Stimulated activated CD8-positive, alpha-beta memory T cell treated with anti-CD3 and anti-CD28 coated beads, Interleukin-2, amount 100 ng/mL, for 1 hour (primary cell): ENCODE results near the gene HMGCS2.

Experiments
- DNase-seq, 2 donors: peaks; one replicate each; pipeline ENCODE4 v3.0.0-alpha.2; 2020; ENCODE audit warnings: low read depth in 2 of 2

Gene HMGCS2

GRCh38 chr1:119762953-119763352, 5.8 kb downstream of the HMGCS2 start:
- DNase-seq, result no peak

GRCh38 chr1:119762409-119762808, 6.3 kb downstream of the HMGCS2 start:
- DNase-seq, result no peak

GRCh38 chr1:119758584-119758983, 10.1 kb downstream of the HMGCS2 start:
- DNase-seq, result no peak

- DNase-seq, result no peak
Observed at GRCh38 chr1:119752592-119752991, 16.1 kb downstream of the HMGCS2 start.

- no peak for DNase-seq
Observed at GRCh38 chr1:119748040-119748439, 20.7 kb downstream of the HMGCS2 start.

- DNase-seq, result no peak
Observed at GRCh38 chr1:119747451-119747850, 21.3 kb downstream of the HMGCS2 start.

- DNase-seq, result no peak
Observed at GRCh38 chr1:119745034-119745433, 23.7 kb downstream of the HMGCS2 start.

- no peak for DNase-seq
Observed at GRCh38 chr1:119744598-119744942, 24.1 kb downstream of the HMGCS2 start.

GRCh38 chr1:119743776-119744597, 24.7 kb downstream of the HMGCS2 start:
- peak; percentile 5 to 9 for DNase-seq

- DNase-seq, result no peak
Observed at GRCh38 chr1:119743308-119743707, 25.4 kb downstream of the HMGCS2 start.

GRCh38 chr1:119742677-119743076, 26.0 kb downstream of the HMGCS2 start:
- no peak for DNase-seq

- no peak for DNase-seq
Observed at GRCh38 chr1:119742202-119742601, 26.5 kb downstream of the HMGCS2 start.

GRCh38 chr1:119740896-119741780, 27.6 kb downstream of the HMGCS2 start:
- DNase-seq, result no peak

- DNase-seq, result no peak
Observed at GRCh38 chr1:119740261-119740660, 28.4 kb downstream of the HMGCS2 start.

- DNase-seq, result no peak
Observed at GRCh38 chr1:119739150-119739549, 29.6 kb downstream of the HMGCS2 start.

GRCh38 chr1:119738100-119738720, 30.5 kb downstream of the HMGCS2 start:
- DNase-seq, result no peak

- no peak for DNase-seq
Observed at GRCh38 chr1:119737040-119737682, 31.5 kb downstream of the HMGCS2 start.

- no peak for DNase-seq
Observed at GRCh38 chr1:119736649-119737039, 32.1 kb downstream of the HMGCS2 start.

- no peak for DNase-seq
Observed at GRCh38 chr1:119735217-119735616, 33.5 kb downstream of the HMGCS2 start.

- DNase-seq, result no peak
Observed at GRCh38 chr1:119733754-119734153, 35.0 kb downstream of the HMGCS2 start.

- DNase-seq, result no peak
Observed at GRCh38 chr1:119732465-119733168, 36.1 kb downstream of the HMGCS2 start.
